ENCODE data around the gene RGMA. TPM values are rescaled to one million over a fixed set of nuclear protein-coding genes. Genes with fewer than 3 reads are reported as not detected.
A peak's percentile ranks its signal among the peaks of the same experiment; 100 is the strongest.

The RGMA gene
- total RNA-seq, 4 donors from 2014 or later = 99.0 to 307 (median 112) TPM

DNA sequence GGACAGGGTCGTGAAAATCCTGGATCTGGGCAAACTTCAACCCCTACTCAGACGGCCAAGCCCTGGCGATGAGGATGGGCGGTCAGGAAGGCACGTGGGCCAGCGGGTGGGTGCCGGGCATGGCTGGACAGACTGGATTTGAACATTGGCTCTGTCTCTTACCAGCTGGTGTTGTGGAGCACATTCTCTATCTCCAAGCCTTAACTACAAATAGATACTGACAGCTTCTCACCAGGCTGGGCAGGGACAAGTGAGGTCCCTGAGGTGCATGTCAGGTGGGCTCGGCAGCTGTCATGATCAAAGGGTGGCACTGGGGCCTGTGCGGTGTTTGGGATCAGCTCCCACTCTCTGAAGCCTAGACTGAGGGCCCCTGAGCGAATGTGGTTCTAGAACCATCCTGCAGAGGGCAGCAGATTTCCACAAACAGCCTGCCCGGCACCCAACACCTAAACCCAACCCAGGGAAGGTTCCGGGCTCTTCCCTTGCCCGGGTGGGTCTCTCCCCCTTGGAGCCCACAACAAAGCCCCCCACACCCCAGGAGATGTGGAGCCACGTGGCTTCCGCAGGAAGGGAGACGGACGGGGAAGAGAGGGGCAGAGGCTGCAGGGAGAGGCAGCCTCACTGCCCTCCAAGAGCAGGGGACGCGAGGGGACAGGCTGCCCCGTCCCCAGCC is 58.4 kb downstream of the RGMA start:
- Histone ChIP-seq H3K9me3 (no peaks in the 10 kb centered on the region), H3K4me1 (peaks cover 9 to 59% (median 38%) of the 10 kb centered on the region in 3 donors), H3K4me3 (peak overlapping the region in 1 of 2 donors; percentile 10), H3K27ac (peak overlapping the region; percentile 87 to 96 (median 90)), H3K36me3 (peaks cover 0 to 12% of the 10 kb centered on the region in 2 donors), H3K27me3 (no peaks in the 10 kb centered on the region)
- no peak for TF ChIP-seq EP300 (IDR thresholded peaks at IDR 0.05)
- no peak for TF ChIP-seq POLR2A (IDR thresholded peaks at IDR 0.05)
- no peak for TF ChIP-seq POLR2AphosphoS5 (IDR thresholded peaks at IDR 0.05)
- TF ChIP-seq, protein P1, sequence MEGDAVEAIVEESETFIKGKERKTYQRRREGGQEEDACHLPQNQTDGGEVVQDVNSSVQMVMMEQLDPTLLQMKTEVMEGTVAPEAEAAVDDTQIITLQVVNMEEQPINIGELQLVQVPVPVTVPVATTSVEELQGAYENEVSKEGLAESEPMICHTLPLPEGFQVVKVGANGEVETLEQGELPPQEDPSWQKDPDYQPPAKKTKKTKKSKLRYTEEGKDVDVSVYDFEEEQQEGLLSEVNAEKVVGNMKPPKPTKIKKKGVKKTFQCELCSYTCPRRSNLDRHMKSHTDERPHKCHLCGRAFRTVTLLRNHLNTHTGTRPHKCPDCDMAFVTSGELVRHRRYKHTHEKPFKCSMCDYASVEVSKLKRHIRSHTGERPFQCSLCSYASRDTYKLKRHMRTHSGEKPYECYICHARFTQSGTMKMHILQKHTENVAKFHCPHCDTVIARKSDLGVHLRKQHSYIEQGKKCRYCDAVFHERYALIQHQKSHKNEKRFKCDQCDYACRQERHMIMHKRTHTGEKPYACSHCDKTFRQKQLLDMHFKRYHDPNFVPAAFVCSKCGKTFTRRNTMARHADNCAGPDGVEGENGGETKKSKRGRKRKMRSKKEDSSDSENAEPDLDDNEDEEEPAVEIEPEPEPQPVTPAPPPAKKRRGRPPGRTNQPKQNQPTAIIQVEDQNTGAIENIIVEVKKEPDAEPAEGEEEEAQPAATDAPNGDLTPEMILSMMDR (IDR thresholded peaks at IDR 0.05) = peak in 3 of 4 experiments; percentile 91 to 95 (median 92)
- WGBS, 2 donors (ENCODE audit: low coverage in 1 of 2) = 3 to 80% methylated on average over 1 to 5 of the region's 20 CpGs
- peak; percentile 55 for ATAC-seq

GRCh38 chr15:93029836-93030429 is 59.1 kb downstream of the RGMA start:
- Histone ChIP-seq H3K27ac (peak overlapping the region; percentile 87 to 96 (median 90)), H3K9me3 (no peaks in the 10 kb centered on the region), H3K27me3 (no peaks in the 10 kb centered on the region), H3K4me1 (peaks cover 9 to 66% (median 38%) of the 10 kb centered on the region in 3 donors), H3K4me3 (no peak overlapping the region), H3K36me3 (peaks cover 0 to 18% of the 10 kb centered on the region in 2 donors)
- WGBS, 2 donors (ENCODE audit: low coverage in 1 of 2) = 100% methylated on average over 1 of the region's 12 CpGs; no CpG with 5 or more reads in 1 of the 2 donors
- no peak for ATAC-seq
- TF ChIP-seq, protein P1 (IDR thresholded peaks at IDR 0.05) = no peak
- TF ChIP-seq POLR2A (IDR thresholded peaks at IDR 0.05) (no peak), EP300 (IDR thresholded peaks at IDR 0.05) (no peak), POLR2AphosphoS5 (IDR thresholded peaks at IDR 0.05) (no peak)

- Histone ChIP-seq H3K27me3 (no peaks in the 10 kb centered on the region), H3K4me3 (peak overlapping the region in 1 of 2 donors; percentile 16), H3K9me3 (no peaks in the 10 kb centered on the region), H3K4me1 (peaks cover 9 to 71% (median 38%) of the 10 kb centered on the region in 3 donors), H3K36me3 (peaks cover 0 to 24% of the 10 kb centered on the region in 2 donors), H3K27ac (peak overlapping the region; percentile 87 to 96 (median 90))
- no peak for ATAC-seq
- WGBS, 2 donors (ENCODE audit: low coverage in 1 of 2) = 60 to 71% methylated on average over 1 to 4 of the region's 17 CpGs
- TF ChIP-seq, protein P1 (IDR thresholded peaks at IDR 0.05) = no peak
- TF ChIP-seq EP300 (IDR thresholded peaks at IDR 0.05) (no peak), POLR2AphosphoS5 (IDR thresholded peaks at IDR 0.05) (no peak), POLR2A (IDR thresholded peaks at IDR 0.05) (no peak)
Measured at GRCh38 chr15:93029214-93029835, 59.7 kb downstream of the RGMA start.

DNA sequence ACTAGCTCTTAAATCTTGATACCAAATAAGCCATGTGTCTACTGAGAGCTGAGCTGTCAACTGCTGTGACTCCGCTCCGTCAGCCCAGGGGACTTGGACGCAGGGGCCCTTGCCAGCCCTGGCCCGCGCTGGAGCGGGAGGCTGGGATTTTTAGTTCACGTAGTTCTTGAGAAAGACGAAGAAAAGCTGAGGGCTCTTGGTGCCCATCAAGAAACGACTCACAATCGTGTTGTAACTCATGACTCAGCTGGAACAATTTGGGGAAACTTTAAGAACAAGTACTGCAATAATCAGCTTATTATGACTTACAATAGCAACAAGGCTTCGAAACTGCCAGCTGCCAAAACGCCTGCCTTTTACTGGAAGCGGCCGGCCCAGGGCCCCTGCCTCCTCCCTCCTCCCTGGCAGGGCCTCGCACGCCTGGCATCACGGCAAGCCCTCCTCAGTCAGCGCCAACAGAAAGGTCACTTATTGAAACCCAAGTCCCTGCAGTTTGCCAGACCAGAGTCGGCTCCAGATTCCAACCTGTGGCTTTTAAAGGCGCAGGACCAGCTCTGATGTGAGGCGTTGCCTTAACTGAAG is 60.3 kb downstream of the RGMA start:
- H3K27me3 ChIP-seq = no peaks in the 10 kb centered on the region
- peak overlapping the region; percentile 87 to 96 (median 90) for H3K27ac ChIP-seq
- TF ChIP-seq POLR2AphosphoS5 (IDR thresholded peaks at IDR 0.05) (peak; percentile 98), EP300 (IDR thresholded peaks at IDR 0.05) (peak; percentile 43), POLR2A (IDR thresholded peaks at IDR 0.05) (no peak)
- peaks cover 0 to 30% of the 10 kb centered on the region in 2 donors for H3K36me3 ChIP-seq
- H3K9me3 ChIP-seq = no peaks in the 10 kb centered on the region
- H3K4me1 ChIP-seq = peaks cover 9 to 71% (median 38%) of the 10 kb centered on the region in 3 donors
- peak; percentile 89 for ATAC-seq
- H3K4me3 ChIP-seq = peak overlapping the region in 1 of 2 donors; percentile 16
- 0 to 8% methylated on average over 7 to 11 of the region's 21 CpGs for WGBS, 2 donors (ENCODE audit: low coverage in 1 of 2)

- WGBS, 2 donors (ENCODE audit: low coverage in 1 of 2) = 36 to 48% methylated on average over 6 to 7 of the region's 13 CpGs
- no peak for ATAC-seq
- Histone ChIP-seq H3K4me1 (peaks cover 9 to 71% (median 38%) of the 10 kb centered on the region in 3 donors), H3K9me3 (no peaks in the 10 kb centered on the region), H3K36me3 (peaks cover 0 to 36% of the 10 kb centered on the region in 2 donors), H3K4me3 (no peak overlapping the region), H3K27me3 (no peaks in the 10 kb centered on the region), H3K27ac (peak overlapping the region; percentile 87 to 96 (median 90))
- no peak for TF ChIP-seq EP300 (IDR thresholded peaks at IDR 0.05)
- no peak for TF ChIP-seq POLR2A (IDR thresholded peaks at IDR 0.05)
- TF ChIP-seq, protein P1 (IDR thresholded peaks at IDR 0.05) = no peak
- no peak for TF ChIP-seq POLR2AphosphoS5 (IDR thresholded peaks at IDR 0.05)
Measured at GRCh38 chr15:93028111-93028631, 60.8 kb downstream of the RGMA start.
